Measurements from ENCODE around the gene SRGAP1. TPM values are rescaled to one million over a fixed set of nuclear protein-coding genes. Genes with fewer than 3 reads are reported as not detected.
"Not testable (repeated sequence)": the region's sequence is repeated elsewhere in the genome, so short reads cannot be mapped to it uniquely, and the experiment has no call there.

SRGAP1 gene
- total RNA-seq, 1 donor from 2014 or later = 49.3 TPM

- peaks cover 5% of the 10 kb centered on the region for H3K4me1 Mint-ChIP-seq (ENCODE audit: unreplicated experiment)
Measured at GRCh38 chr12:64007853-64008252, 163.4 kb downstream of the SRGAP1 start.

GRCh38 chr12:64008596-64008995, 164.1 kb downstream of the SRGAP1 start:
- DNase-seq (ENCODE audit: low spot score) = no peak
- H3K36me3 Mint-ChIP-seq (ENCODE audit: low read depth, unreplicated experiment) = peaks cover 15% of the 10 kb centered on the region
- H3K4me3 Mint-ChIP-seq (ENCODE audit: unreplicated experiment) = no peak overlapping the region
- H3K27ac Mint-ChIP-seq (ENCODE audit: unreplicated experiment) = no peak overlapping the region
- H3K4me1 Mint-ChIP-seq (ENCODE audit: unreplicated experiment) = peaks cover 5% of the 10 kb centered on the region
- peaks cover 4% of the 10 kb centered on the region for H3K9me3 Mint-ChIP-seq (ENCODE audit: unreplicated experiment)
- H3K27me3 Mint-ChIP-seq (ENCODE audit: unreplicated experiment) = no peaks in the 10 kb centered on the region
- TF ChIP-seq CTCF (IDR thresholded peaks at IDR 0.05; ENCODE audit: unreplicated experiment) = no peak

More at GRCh38 chr12:64007853-64008252, 163.4 kb downstream of the SRGAP1 start:
- H3K4me3 Mint-ChIP-seq (ENCODE audit: unreplicated experiment) = no peak overlapping the region
- H3K27ac Mint-ChIP-seq (ENCODE audit: unreplicated experiment) = no peak overlapping the region
- H3K9me3 Mint-ChIP-seq (ENCODE audit: unreplicated experiment) = peaks cover 4% of the 10 kb centered on the region
- H3K27me3 Mint-ChIP-seq (ENCODE audit: unreplicated experiment) = no peaks in the 10 kb centered on the region
- TF ChIP-seq CTCF (IDR thresholded peaks at IDR 0.05; ENCODE audit: unreplicated experiment) = no peak
- H3K36me3 Mint-ChIP-seq (ENCODE audit: low read depth, unreplicated experiment) = peaks cover 22% of the 10 kb centered on the region
- DNase-seq (ENCODE audit: low spot score) = no peak

- no peak overlapping the region for H3K27ac Mint-ChIP-seq (ENCODE audit: unreplicated experiment)
- no peak for TF ChIP-seq CTCF (IDR thresholded peaks at IDR 0.05; ENCODE audit: unreplicated experiment)
- H3K4me3 Mint-ChIP-seq (ENCODE audit: unreplicated experiment) = no peak overlapping the region
- DNase-seq (ENCODE audit: low spot score) = no peak
- peaks cover 4% of the 10 kb centered on the region for H3K9me3 Mint-ChIP-seq (ENCODE audit: unreplicated experiment)
- peaks cover 5% of the 10 kb centered on the region for H3K4me1 Mint-ChIP-seq (ENCODE audit: unreplicated experiment)
- peaks cover 15% of the 10 kb centered on the region for H3K36me3 Mint-ChIP-seq (ENCODE audit: low read depth, unreplicated experiment)
- no peaks in the 10 kb centered on the region for H3K27me3 Mint-ChIP-seq (ENCODE audit: unreplicated experiment)
Measured at GRCh38 chr12:64009321-64010068, 165.0 kb downstream of the SRGAP1 start.

GRCh38 chr12:64010069-64010686, 165.7 kb downstream of the SRGAP1 start:
- H3K36me3 Mint-ChIP-seq (ENCODE audit: low read depth, unreplicated experiment) = peaks cover 15% of the 10 kb centered on the region
- H3K27ac Mint-ChIP-seq (ENCODE audit: unreplicated experiment) = no peak overlapping the region
- no peak for DNase-seq (ENCODE audit: low spot score)
- H3K4me3 Mint-ChIP-seq (ENCODE audit: unreplicated experiment) = no peak overlapping the region
- no peaks in the 10 kb centered on the region for H3K27me3 Mint-ChIP-seq (ENCODE audit: unreplicated experiment)
- peaks cover 4% of the 10 kb centered on the region for H3K9me3 Mint-ChIP-seq (ENCODE audit: unreplicated experiment)
- no peak for TF ChIP-seq CTCF (IDR thresholded peaks at IDR 0.05; ENCODE audit: unreplicated experiment)
- peaks cover 5% of the 10 kb centered on the region for H3K4me1 Mint-ChIP-seq (ENCODE audit: unreplicated experiment)

GRCh38 chr12:64016521-64016920, 172.0 kb downstream of the SRGAP1 start:
- TF ChIP-seq CTCF (IDR thresholded peaks at IDR 0.05; ENCODE audit: unreplicated experiment) = no peak
- H3K36me3 Mint-ChIP-seq (ENCODE audit: low read depth, unreplicated experiment) = peaks cover 7% of the 10 kb centered on the region
- H3K4me3 Mint-ChIP-seq (ENCODE audit: unreplicated experiment) = no peak overlapping the region
- no peak overlapping the region for H3K27ac Mint-ChIP-seq (ENCODE audit: unreplicated experiment)
- DNase-seq (ENCODE audit: low spot score) = no peak
- no peaks in the 10 kb centered on the region for H3K27me3 Mint-ChIP-seq (ENCODE audit: unreplicated experiment)
- H3K9me3 Mint-ChIP-seq (ENCODE audit: unreplicated experiment) = no peaks in the 10 kb centered on the region
- H3K4me1 Mint-ChIP-seq (ENCODE audit: unreplicated experiment) = peaks cover 6% of the 10 kb centered on the region

- H3K27ac Mint-ChIP-seq (ENCODE audit: unreplicated experiment); H3K4me1 Mint-ChIP-seq (ENCODE audit: unreplicated experiment); DNase-seq (ENCODE audit: low spot score); H3K27me3 Mint-ChIP-seq (ENCODE audit: unreplicated experiment); H3K4me3 Mint-ChIP-seq (ENCODE audit: unreplicated experiment); H3K9me3 Mint-ChIP-seq (ENCODE audit: unreplicated experiment): not testable (repeated sequence)
- H3K36me3 Mint-ChIP-seq (ENCODE audit: low read depth, unreplicated experiment) = peaks cover 15% of the 10 kb centered on the region
Measured at GRCh38 chr12:64018116-64018515, 173.6 kb downstream of the SRGAP1 start.

Measured in endothelial cell (in vitro differentiated cells).